HL-60 (cell line): ENCODE measurements around the gene PARP6.

Experiments used
- DNase-seq, 2 experiments: peaks; one replicate each; pipeline ENCODE4 v3.0.0-alpha.2; 2010 to 2020; ENCODE audit warnings: low read depth in 1 of 2, low spot score in 1 of 2
- H3K27ac ChIP-seq: fragments of 250-450 bp; sonication (Bioruptor Pico); replicated peaks from 2 replicates; pipeline ENCODE4 v1.5.1; 2020; ENCODE audit warnings: mild to moderate bottlenecking, moderate library complexity
- H3K27me3 ChIP-seq: fragments of 250-450 bp; sonication (Bioruptor Pico); 2 replicates; pipeline ENCODE4 v1.5.1; 2021; ENCODE audit warnings: mild to moderate bottlenecking, moderate library complexity; ENCODE audit not compliant: insufficient read depth, poor library complexity, severe bottlenecking
- H3K4me3 ChIP-seq: replicated peaks from 2 replicates; pipeline ENCODE4 v1.5.1; 2011; ENCODE audit warnings: mild to moderate bottlenecking, control low read depth, low read length; ENCODE audit not compliant: insufficient read depth
- GABPA ChIP-seq: IDR thresholded peaks from 2 replicates; pipeline ENCODE4 v1.6.1; 2012; ENCODE audit warnings: low read depth
- POLR2AphosphoS5 ChIP-seq: IDR thresholded peaks from 2 replicates; pipeline ENCODE4 v1.6.1; 2012; ENCODE audit warnings: low read depth
- REST ChIP-seq: IDR thresholded peaks from 2 replicates; pipeline ENCODE4 v1.6.1; 2012; ENCODE audit warnings: low read depth; ENCODE audit not compliant: insufficient replicate concordance
- SPI1 ChIP-seq: IDR thresholded peaks from 2 replicates; pipeline ENCODE4 v1.6.1; 2012; ENCODE audit warnings: low read depth, mild to moderate bottlenecking, borderline replicate concordance
- long read RNA-seq: library from polyadenylated mRNA; unstranded; transcript quantifications from one replicate; pipeline ENCODE4 v2.0.0, GENCODE V29; 2020
- TF ChIP-seq, protein P1 (sequence below): IDR thresholded peaks from one replicate; pipeline ENCODE4 v1.5.1; 2011; ENCODE audit warnings: low read length, control low read depth, inconsistent platforms; ENCODE audit not compliant: insufficient read depth

PARP6 gene, protein sequence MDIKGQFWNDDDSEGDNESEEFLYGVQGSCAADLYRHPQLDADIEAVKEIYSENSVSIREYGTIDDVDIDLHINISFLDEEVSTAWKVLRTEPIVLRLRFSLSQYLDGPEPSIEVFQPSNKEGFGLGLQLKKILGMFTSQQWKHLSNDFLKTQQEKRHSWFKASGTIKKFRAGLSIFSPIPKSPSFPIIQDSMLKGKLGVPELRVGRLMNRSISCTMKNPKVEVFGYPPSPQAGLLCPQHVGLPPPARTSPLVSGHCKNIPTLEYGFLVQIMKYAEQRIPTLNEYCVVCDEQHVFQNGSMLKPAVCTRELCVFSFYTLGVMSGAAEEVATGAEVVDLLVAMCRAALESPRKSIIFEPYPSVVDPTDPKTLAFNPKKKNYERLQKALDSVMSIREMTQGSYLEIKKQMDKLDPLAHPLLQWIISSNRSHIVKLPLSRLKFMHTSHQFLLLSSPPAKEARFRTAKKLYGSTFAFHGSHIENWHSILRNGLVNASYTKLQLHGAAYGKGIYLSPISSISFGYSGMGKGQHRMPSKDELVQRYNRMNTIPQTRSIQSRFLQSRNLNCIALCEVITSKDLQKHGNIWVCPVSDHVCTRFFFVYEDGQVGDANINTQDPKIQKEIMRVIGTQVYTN
- long read RNA-seq, partial matches to known transcripts: 24 of 148 reads
- long read RNA-seq, other reads (novel, unspliced or antisense): 120 of 148 reads

DNA sequence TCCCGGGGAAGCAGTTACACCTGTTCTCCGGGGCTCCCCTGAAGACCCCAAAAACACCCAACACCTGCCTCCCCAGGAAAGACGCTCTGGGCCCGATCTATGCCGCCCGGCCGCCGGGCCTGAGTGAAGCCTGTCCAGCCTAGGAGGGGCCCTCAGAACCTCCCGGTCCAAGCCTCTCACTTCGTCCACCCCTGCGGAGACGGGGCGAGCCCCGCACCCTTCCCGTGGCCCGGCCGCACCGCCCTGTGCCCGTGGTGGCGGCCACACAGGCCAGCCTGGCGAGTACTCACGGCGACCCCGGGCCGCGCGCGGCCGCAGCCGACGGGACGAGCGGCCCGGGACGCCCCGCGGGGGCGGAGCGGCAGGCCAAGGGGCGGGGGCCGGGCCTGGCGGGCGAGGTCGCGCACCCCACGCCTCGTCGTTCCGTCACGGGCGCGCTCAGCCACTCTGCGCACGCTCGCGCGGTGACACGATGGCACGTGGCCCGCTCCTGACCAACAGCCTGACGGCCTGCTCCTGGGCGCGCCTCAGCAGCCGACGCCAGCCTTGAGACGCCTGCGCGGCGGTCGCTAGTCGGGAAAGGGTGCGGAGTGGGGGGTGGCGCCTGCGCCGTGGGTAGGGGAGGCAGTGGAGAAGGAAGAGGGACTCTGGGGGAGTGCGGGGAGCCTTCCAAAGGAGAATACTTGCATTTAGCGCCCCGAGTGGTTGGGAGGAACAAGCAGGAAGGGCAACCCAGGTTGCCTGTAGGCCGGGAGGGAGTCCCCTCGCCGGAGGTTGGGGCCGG, at the start of gene PARP6:
Gene PARP6 (minus strand): TSS at position 342 of the 784 bp plus-strand sequence. CDS start 5,077 bp downstream, outside the sequence.
- peak; percentile 96 to 99 for DNase-seq
- no peaks in the 10 kb centered on the region for H3K27me3 ChIP-seq
- peak within 1 kb of the TSS; percentile 94 for H3K4me3 ChIP-seq
- TF ChIP-seq GABPA (no peak), POLR2AphosphoS5 (no peak; the same call in 1 of the 2 replicates), SPI1 (peak; percentile 36; the same call in 1 of the 2 replicates), REST (no peak)
- TF ChIP-seq, protein P1, sequence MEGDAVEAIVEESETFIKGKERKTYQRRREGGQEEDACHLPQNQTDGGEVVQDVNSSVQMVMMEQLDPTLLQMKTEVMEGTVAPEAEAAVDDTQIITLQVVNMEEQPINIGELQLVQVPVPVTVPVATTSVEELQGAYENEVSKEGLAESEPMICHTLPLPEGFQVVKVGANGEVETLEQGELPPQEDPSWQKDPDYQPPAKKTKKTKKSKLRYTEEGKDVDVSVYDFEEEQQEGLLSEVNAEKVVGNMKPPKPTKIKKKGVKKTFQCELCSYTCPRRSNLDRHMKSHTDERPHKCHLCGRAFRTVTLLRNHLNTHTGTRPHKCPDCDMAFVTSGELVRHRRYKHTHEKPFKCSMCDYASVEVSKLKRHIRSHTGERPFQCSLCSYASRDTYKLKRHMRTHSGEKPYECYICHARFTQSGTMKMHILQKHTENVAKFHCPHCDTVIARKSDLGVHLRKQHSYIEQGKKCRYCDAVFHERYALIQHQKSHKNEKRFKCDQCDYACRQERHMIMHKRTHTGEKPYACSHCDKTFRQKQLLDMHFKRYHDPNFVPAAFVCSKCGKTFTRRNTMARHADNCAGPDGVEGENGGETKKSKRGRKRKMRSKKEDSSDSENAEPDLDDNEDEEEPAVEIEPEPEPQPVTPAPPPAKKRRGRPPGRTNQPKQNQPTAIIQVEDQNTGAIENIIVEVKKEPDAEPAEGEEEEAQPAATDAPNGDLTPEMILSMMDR: peak; percentile 41
- peak within 1 kb of the TSS; percentile 81 for H3K27ac ChIP-seq

DNA sequence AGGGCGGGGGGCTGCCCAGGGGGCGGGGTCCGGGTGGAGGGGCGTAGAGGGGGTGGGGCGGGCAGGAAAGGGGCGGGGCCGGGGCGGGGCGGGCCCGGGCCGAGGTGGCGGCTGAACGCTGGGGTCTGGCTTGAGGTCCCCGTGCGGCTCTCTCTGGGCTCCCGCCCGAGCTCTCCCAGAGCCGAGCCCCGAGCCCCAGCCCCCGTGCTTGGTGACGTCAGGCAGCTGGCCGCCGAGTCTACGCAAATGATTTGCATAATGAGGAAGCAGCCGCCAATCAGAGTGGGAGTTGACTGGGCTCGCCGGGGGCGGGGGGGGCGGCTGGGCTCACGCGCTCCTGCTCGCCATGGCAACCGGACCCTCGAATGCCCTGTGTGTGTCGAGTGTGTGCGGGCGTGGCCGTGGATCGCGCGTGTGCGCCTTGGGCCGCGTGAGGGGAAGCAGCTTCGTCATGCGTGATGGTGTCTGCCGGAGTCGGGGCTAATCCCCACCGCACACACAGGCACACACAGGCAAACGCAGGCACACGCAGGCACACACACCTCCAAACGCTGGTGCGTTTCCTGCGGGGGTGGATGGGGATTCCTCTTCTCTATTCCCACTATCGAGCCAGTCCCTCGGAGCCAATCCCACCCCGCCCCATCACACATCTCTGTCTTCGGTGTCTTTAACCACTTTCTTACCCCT, 47.8 kb upstream of the PARP6 start, which contains the start of gene CELF6:
Gene CELF6 (minus strand): TSS at position 173 of the 687 bp plus-strand sequence. CDS start 283 bp downstream, outside the sequence.
- Histone ChIP-seq H3K27ac (no peak within 1 kb of the TSS), H3K4me3 (peak within 1 kb of the TSS; percentile 68), H3K27me3 (no peaks in the 10 kb centered on the region)
- TF ChIP-seq SPI1: no peak
- TF ChIP-seq GABPA: no peak
- TF ChIP-seq, protein P1: no peak
- no peak; the same call in 1 of the 2 replicates for TF ChIP-seq POLR2AphosphoS5
- TF ChIP-seq REST: no peak
- peak; percentile 63 to 74 for DNase-seq

GRCh38 chr15:72319360-72319984, 47.1 kb upstream of the PARP6 start:
- Histone ChIP-seq H3K27ac (no peak overlapping the region), H3K4me3 (peak overlapping the region; percentile 68), H3K27me3 (no peaks in the 10 kb centered on the region)
- no peak for DNase-seq
- TF ChIP-seq, protein P1: no peak
- TF ChIP-seq REST (peak; percentile 96), SPI1 (no peak)
